HTERT RPE-1 (cell line): Measurements from ENCODE around the gene AMOTL1.
"Not testable (repeated sequence)": the region's sequence is repeated elsewhere in the genome, so short reads cannot be mapped to it uniquely, and the experiment has no call there.

Experiments
- in situ Hi-C: fragments of 300-500 bp; cut with MboI; formaldehyde crosslinking; loops from 4 replicates; pipeline ENCODE4 v1.14.3; 2020; ENCODE audit warnings: low sequenced_read_pairs

Gene AMOTL1

GRCh38 chr11:94910779-94911178 is 142.6 kb downstream of the AMOTL1 start:
- in situ Hi-C loops = no loop called here

GRCh38 chr11:94912806-94913205 is 144.7 kb downstream of the AMOTL1 start:
- in situ Hi-C loops = no loop called here

GRCh38 chr11:94913718-94914394 is 145.7 kb downstream of the AMOTL1 start:
- in situ Hi-C loops = not testable (repeated sequence)

GRCh38 chr11:94920311-94920710 is 152.2 kb downstream of the AMOTL1 start:
- in situ Hi-C loops = no loop called here

- in situ Hi-C loops = no loop called here
Measured at GRCh38 chr11:94922321-94923003, 154.3 kb downstream of the AMOTL1 start.

- in situ Hi-C loops = no loop called here
Measured at GRCh38 chr11:94923004-94923334, 154.8 kb downstream of the AMOTL1 start.

GRCh38 chr11:94924171-94924572 is 156.0 kb downstream of the AMOTL1 start:
- in situ Hi-C loops = no loop called here

GRCh38 chr11:94924612-94925011 is 156.5 kb downstream of the AMOTL1 start:
- in situ Hi-C loops = no loop called here

- in situ Hi-C loops = no loop called here
Measured at GRCh38 chr11:94925422-94926270, 157.5 kb downstream of the AMOTL1 start.

GRCh38 chr11:94926271-94926625 is 158.1 kb downstream of the AMOTL1 start:
- in situ Hi-C loops = no loop called here
